Liver (tissue), 3 donors: ENCODE data around the gene MRPS18B.

Source experiments
- SP1 ChIP-seq: IDR thresholded peaks from 2 replicates; pipeline ENCODE4 v1.6.1; 2018; ENCODE audit warnings: antibody characterized with exemption, mild to moderate bottlenecking
- TF ChIP-seq, protein P1 (sequence below): fragments of 150-350 bp; IDR thresholded peaks from 2 replicates; pipeline ENCODE4 v1.5.1; 2017; ENCODE audit warnings: improper control_type of control experiment, low read depth, low read length; ENCODE audit not compliant: missing input control
- TF ChIP-seq, protein P2 (sequence below): IDR thresholded peaks from 2 replicates; pipeline ENCODE4 v1.6.1; 2016; ENCODE audit warnings: antibody characterized with exemption
- donor health status: healthy.
- donor health status: healthy.

DNA sequence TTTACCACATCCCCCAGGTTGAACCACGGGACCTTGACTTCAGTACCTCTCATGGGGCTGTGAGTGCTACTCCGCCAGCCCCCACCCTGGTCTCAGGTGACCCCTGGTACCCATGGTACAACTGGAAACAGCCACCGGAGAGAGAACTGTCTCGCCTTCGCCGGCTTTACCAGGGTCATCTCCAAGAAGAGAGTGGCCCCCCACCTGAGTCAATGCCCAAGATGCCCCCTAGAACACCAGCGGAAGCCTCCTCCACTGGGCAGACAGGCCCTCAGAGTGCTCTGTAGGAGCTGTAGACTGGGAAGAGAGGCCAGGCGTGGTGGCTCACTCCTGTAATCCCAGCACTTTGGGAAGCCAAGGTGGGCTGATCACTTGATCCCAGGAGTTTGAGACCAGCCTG lies 7.9 kb downstream of the MRPS18B start:
- TF ChIP-seq, protein P1, sequence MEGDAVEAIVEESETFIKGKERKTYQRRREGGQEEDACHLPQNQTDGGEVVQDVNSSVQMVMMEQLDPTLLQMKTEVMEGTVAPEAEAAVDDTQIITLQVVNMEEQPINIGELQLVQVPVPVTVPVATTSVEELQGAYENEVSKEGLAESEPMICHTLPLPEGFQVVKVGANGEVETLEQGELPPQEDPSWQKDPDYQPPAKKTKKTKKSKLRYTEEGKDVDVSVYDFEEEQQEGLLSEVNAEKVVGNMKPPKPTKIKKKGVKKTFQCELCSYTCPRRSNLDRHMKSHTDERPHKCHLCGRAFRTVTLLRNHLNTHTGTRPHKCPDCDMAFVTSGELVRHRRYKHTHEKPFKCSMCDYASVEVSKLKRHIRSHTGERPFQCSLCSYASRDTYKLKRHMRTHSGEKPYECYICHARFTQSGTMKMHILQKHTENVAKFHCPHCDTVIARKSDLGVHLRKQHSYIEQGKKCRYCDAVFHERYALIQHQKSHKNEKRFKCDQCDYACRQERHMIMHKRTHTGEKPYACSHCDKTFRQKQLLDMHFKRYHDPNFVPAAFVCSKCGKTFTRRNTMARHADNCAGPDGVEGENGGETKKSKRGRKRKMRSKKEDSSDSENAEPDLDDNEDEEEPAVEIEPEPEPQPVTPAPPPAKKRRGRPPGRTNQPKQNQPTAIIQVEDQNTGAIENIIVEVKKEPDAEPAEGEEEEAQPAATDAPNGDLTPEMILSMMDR: no peak
- TF ChIP-seq, protein P2, sequence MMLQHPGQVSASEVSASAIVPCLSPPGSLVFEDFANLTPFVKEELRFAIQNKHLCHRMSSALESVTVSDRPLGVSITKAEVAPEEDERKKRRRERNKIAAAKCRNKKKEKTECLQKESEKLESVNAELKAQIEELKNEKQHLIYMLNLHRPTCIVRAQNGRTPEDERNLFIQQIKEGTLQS: no peak
- TF ChIP-seq SP1: no peak
